Stimulated activated naive B cell treated with anti-CD40 and anti-IgM and Interleukin-4, amounts not matched to agents 10 μg/mL and 1 μg/mL and 100 μg/mL, for 72 hours (primary cell): ENCODE data around the gene MAPT.

ENCODE experiments used
- ATAC-seq, 2 donors: fragments of 150-1000 bp; cut with Tn5 transposase; replicated peaks; 2 replicates each; pipeline ENCODE4 v1.10.0; 2021; ENCODE audit warnings: moderate library complexity in 1 of 2
- DNase-seq: peaks from one replicate; pipeline ENCODE4 v3.0.0; 2021
- H3K27ac Mint-ChIP-seq: one replicate; pipeline ENCODE4 v1.8.0; 2022; ENCODE audit warnings: mild to moderate bottlenecking, mixed read lengths
- H3K27me3 Mint-ChIP-seq, 2 donors: one replicate each; pipeline ENCODE4 v1.8.0; 2022; ENCODE audit warnings: mixed read lengths in 2 of 2
- H3K36me3 Mint-ChIP-seq, 2 donors: one replicate each; pipeline ENCODE4 v1.8.0; 2022; ENCODE audit warnings: mixed read lengths in 2 of 2, mild to moderate bottlenecking in 1 of 2
- H3K4me1 Mint-ChIP-seq, 2 donors: one replicate each; pipeline ENCODE4 v1.8.0; 2022; ENCODE audit warnings: mixed read lengths in 2 of 2, mild to moderate bottlenecking in 1 of 2
- H3K4me3 Mint-ChIP-seq, 2 donors: one replicate each; pipeline ENCODE4 v1.8.0; 2022; ENCODE audit warnings: mild to moderate bottlenecking in 2 of 2, mixed read lengths in 2 of 2, moderate library complexity in 1 of 2
- H3K9me3 Mint-ChIP-seq, 2 donors: one replicate each; pipeline ENCODE4 v1.8.0; 2022; ENCODE audit warnings: mixed read lengths in 2 of 2, mild to moderate bottlenecking in 1 of 2

Gene MAPT

DNA sequence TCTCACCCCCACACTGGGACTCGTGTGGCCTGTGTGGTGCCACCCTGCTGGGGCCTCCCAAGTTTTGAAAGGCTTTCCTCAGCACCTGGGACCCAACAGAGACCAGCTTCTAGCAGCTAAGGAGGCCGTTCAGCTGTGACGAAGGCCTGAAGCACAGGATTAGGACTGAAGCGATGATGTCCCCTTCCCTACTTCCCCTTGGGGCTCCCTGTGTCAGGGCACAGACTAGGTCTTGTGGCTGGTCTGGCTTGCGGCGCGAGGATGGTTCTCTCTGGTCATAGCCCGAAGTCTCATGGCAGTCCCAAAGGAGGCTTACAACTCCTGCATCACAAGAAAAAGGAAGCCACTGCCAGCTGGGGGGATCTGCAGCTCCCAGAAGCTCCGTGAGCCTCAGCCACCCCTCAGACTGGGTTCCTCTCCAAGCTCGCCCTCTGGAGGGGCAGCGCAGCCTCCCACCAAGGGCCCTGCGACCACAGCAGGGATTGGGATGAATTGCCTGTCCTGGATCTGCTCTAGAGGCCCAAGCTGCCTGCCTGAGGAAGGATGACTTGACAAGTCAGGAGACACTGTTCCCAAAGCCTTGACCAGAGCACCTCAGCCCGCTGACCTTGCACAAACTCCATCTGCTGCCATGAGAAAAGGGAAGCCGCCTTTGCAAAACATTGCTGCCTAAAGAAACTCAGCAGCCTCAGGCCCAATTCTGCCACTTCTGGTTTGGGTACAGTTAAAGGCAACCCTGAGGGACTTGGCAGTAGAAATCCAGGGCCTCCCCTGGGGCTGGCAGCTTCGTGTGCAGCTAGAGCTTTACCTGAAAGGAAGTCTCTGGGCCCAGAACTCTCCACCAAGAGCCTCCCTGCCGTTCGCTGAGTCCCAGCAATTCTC, 132.1 kb downstream of the MAPT start:
- peak overlapping the region; percentile 54 to 66 for H3K4me3 Mint-ChIP-seq
- DNase-seq (peak; percentile 34), ATAC-seq (peak; percentile 55 to 61)
- H3K4me1 Mint-ChIP-seq = peaks cover 44 to 46% of the 10 kb centered on the region in 2 donors
- H3K36me3 Mint-ChIP-seq = peaks cover 46 to 64% of the 10 kb centered on the region in 2 donors
- no peaks in the 10 kb centered on the region for H3K9me3 Mint-ChIP-seq
- H3K27me3 Mint-ChIP-seq = no peaks in the 10 kb centered on the region
- peak overlapping the region; percentile 93 for H3K27ac Mint-ChIP-seq

DNA sequence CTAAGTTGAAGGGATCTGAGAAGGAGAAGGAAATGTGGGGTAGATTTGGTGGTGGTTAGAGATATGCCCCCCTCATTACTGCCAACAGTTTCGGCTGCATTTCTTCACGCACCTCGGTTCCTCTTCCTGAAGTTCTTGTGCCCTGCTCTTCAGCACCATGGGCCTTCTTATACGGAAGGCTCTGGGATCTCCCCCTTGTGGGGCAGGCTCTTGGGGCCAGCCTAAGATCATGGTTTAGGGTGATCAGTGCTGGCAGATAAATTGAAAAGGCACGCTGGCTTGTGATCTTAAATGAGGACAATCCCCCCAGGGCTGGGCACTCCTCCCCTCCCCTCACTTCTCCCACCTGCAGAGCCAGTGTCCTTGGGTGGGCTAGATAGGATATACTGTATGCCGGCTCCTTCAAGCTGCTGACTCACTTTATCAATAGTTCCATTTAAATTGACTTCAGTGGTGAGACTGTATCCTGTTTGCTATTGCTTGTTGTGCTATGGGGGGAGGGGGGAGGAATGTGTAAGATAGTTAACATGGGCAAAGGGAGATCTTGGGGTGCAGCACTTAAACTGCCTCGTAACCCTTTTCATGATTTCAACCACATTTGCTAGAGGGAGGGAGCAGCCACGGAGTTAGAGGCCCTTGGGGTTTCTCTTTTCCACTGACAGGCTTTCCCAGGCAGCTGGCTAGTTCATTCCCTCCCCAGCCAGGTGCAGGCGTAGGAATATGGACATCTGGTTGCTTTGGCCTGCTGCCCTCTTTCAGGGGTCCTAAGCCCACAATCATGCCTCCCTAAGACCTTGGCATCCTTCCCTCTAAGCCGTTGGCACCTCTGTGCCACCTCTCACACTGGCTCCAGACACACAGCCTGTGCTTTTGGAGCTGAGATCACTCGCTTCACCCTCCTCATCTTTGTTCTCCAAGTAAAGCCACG, 133.0 kb downstream of the MAPT start:
- Mint-ChIP-seq H3K4me1 (peaks cover 44 to 46% of the 10 kb centered on the region in 2 donors), H3K27ac (peak overlapping the region; percentile 93), H3K27me3 (no peaks in the 10 kb centered on the region), H3K9me3 (no peaks in the 10 kb centered on the region), H3K36me3 (peaks cover 52 to 73% of the 10 kb centered on the region in 2 donors), H3K4me3 (no peak overlapping the region)
- ATAC-seq (peak in 1 of 2 donors; percentile 6), DNase-seq (no peak)

- Mint-ChIP-seq H3K36me3 (peaks cover 48 to 74% of the 10 kb centered on the region in 2 donors), H3K27ac (peak overlapping the region; percentile 84), H3K27me3 (no peaks in the 10 kb centered on the region), H3K4me3 (no peak overlapping the region), H3K4me1 (peaks cover 43 to 44% of the 10 kb centered on the region in 2 donors), H3K9me3 (no peaks in the 10 kb centered on the region)
- ATAC-seq (no peak), DNase-seq (no peak)
These were observed 133.6 kb downstream of the MAPT start for GRCh38 chr17:46027976-46028325.

DNA sequence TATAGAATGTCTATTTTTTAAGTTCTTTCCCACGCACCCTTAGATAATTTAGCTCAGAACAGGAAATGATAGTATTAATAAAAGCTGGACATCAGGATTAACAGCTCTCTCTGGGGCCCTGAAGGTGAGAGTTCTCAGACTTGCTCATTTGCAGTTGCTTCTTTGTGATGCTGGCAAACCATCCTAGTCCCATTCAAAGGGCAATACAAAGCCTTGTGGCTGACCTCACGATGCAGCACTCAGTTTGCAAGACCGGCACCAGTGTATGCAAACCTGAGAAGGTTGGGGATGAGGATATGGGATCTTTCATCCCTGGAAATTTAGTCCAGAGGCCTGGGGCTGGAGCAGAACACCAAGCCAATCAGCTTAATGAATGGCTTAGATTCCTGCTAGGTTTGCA, 134.0 kb downstream of the MAPT start:
- no peaks in the 10 kb centered on the region for H3K27me3 Mint-ChIP-seq
- no peak for ATAC-seq
- peaks cover 44 to 45% of the 10 kb centered on the region in 2 donors for H3K4me1 Mint-ChIP-seq
- H3K4me3 Mint-ChIP-seq = no peak overlapping the region
- H3K27ac Mint-ChIP-seq = peak overlapping the region; percentile 31
- no peak for DNase-seq
- H3K36me3 Mint-ChIP-seq = peaks cover 48 to 74% of the 10 kb centered on the region in 2 donors
- H3K9me3 Mint-ChIP-seq = no peaks in the 10 kb centered on the region

GRCh38 chr17:46028981-46029565, 134.7 kb downstream of the MAPT start:
- H3K4me3 Mint-ChIP-seq = no peak overlapping the region
- peak overlapping the region; percentile 90 for H3K27ac Mint-ChIP-seq
- ATAC-seq (peak; percentile 73 to 79), DNase-seq (peak; percentile 21)
- no peaks in the 10 kb centered on the region for H3K27me3 Mint-ChIP-seq
- H3K9me3 Mint-ChIP-seq = no peaks in the 10 kb centered on the region
- H3K36me3 Mint-ChIP-seq = peaks cover 47 to 74% of the 10 kb centered on the region in 2 donors
- H3K4me1 Mint-ChIP-seq = peaks cover 43 to 44% of the 10 kb centered on the region in 2 donors

- Mint-ChIP-seq H3K36me3 (peaks cover 46 to 78% of the 10 kb centered on the region in 2 donors), H3K4me1 (peaks cover 45% of the 10 kb centered on the region in 2 donors), H3K4me3 (no peak overlapping the region), H3K27me3 (no peaks in the 10 kb centered on the region), H3K9me3 (no peaks in the 10 kb centered on the region), H3K27ac (peak overlapping the region; percentile 52)
- DNase-seq (no peak), ATAC-seq (no peak)
These were observed 135.3 kb downstream of the MAPT start for GRCh38 chr17:46029627-46030026.

DNA sequence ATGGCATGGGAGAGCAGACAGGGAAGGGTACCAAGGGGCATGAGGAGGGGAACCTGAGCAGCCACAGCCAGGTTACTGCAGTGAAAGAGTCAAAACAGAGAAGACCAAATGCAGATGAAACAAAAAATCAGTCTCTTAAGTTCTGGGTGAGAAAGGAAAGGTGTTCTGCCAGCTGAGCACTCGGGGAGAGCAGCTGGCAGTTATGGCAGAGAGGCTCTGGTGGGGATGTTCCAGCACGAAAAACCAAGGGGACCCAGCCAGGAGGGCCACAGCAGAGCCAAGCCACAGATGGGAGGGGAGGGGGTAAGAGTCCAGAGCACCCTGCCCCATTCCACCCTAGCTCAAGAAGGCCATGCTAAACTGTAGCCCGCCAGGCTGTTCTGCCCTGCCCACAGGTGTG, 136.4 kb downstream of the MAPT start:
- Mint-ChIP-seq H3K4me3 (no peak overlapping the region), H3K9me3 (no peaks in the 10 kb centered on the region), H3K36me3 (peaks cover 42 to 72% of the 10 kb centered on the region in 2 donors), H3K27me3 (no peaks in the 10 kb centered on the region), H3K4me1 (peaks cover 50 to 51% of the 10 kb centered on the region in 2 donors), H3K27ac (peak overlapping the region; percentile 59)
- DNase-seq (no peak), ATAC-seq (no peak)

- no peaks in the 10 kb centered on the region for H3K27me3 Mint-ChIP-seq
- peaks cover 37 to 68% of the 10 kb centered on the region in 2 donors for H3K36me3 Mint-ChIP-seq
- no peaks in the 10 kb centered on the region for H3K9me3 Mint-ChIP-seq
- H3K27ac Mint-ChIP-seq = peak overlapping the region; percentile 91
- no peak for DNase-seq
- no peak overlapping the region for H3K4me3 Mint-ChIP-seq
- ATAC-seq = no peak
- peaks cover 44 to 47% of the 10 kb centered on the region in 2 donors for H3K4me1 Mint-ChIP-seq
These were observed 137.1 kb downstream of the MAPT start for GRCh38 chr17:46031440-46031839.

DNA sequence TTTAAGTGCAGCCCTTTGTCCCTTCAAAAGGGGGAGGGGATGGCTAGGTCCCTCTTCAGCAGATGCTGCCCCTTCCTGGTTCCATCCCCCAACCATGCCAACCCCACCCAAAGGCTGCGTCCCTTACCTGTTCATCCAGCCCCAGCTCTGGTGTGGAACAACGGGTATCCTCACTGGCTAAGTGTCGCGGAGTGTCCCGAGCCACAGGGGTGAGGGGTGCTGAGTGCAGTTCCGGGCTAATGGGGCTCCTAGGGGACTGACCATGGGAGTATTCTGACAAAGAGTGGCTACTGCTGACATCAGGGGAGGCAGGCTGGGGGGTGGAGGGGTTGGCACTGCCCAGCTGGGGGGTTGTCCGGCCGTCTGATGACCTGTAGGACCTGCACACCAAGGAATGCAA, 137.6 kb downstream of the MAPT start:
- ATAC-seq (no peak), DNase-seq (no peak)
- no peak overlapping the region for H3K4me3 Mint-ChIP-seq
- no peaks in the 10 kb centered on the region for H3K27me3 Mint-ChIP-seq
- no peaks in the 10 kb centered on the region for H3K9me3 Mint-ChIP-seq
- H3K36me3 Mint-ChIP-seq = peaks cover 39 to 71% of the 10 kb centered on the region in 2 donors
- peak overlapping the region; percentile 91 for H3K27ac Mint-ChIP-seq
- H3K4me1 Mint-ChIP-seq = peaks cover 40 to 42% of the 10 kb centered on the region in 2 donors

DNA sequence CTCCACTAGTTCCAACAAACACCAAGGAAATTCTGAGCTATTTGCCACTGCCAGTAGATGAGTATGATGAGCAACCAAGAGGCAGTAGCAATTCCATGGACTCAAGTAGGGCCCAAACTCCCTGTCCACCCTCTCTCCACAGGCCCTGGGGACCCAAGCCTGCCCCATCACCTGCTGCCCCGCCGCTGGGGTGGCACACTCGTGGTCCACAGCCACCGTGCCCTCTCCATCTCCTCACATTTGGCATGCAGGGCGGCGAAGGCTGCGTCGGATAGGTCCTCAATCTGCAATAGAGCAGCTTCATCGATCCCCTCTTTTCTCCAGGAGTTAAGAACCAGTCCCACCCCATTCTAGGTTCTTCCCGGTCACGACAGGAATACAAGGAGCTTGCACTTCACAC, 138.6 kb downstream of the MAPT start:
- Mint-ChIP-seq H3K27me3 (no peaks in the 10 kb centered on the region), H3K9me3 (no peaks in the 10 kb centered on the region), H3K4me3 (no peak overlapping the region), H3K27ac (peak overlapping the region; percentile 42), H3K36me3 (peaks cover 41 to 69% of the 10 kb centered on the region in 2 donors), H3K4me1 (peaks cover 32 to 33% of the 10 kb centered on the region in 2 donors)
- ATAC-seq = no peak
- no peak for DNase-seq

DNA sequence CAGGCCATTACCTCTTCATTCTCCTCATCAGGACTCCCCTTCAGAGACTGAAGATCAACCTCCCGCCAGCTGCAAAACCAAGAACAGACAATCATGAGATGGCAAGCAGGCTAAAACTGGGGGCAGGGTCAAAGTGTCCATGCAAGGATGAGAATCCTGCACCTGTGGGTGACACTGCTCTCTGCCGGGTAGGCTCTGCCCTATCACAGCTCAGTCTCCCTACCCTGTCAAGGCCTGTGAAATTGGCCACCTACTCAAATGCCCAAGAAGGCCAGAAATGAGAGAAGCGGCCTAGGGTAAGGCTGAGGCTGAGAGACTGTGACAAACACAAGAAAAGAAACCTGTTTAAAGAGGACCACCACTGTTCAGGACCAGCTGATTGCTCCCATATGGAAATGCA, 139.0 kb downstream of the MAPT start:
- Mint-ChIP-seq H3K9me3 (no peaks in the 10 kb centered on the region), H3K36me3 (peaks cover 46 to 71% of the 10 kb centered on the region in 2 donors), H3K4me3 (no peak overlapping the region), H3K4me1 (peaks cover 29 to 37% of the 10 kb centered on the region in 2 donors), H3K27ac (peak overlapping the region; percentile 42), H3K27me3 (no peaks in the 10 kb centered on the region)
- DNase-seq (no peak), ATAC-seq (no peak)

- no peak overlapping the region for H3K4me3 Mint-ChIP-seq
- H3K27ac Mint-ChIP-seq = peak overlapping the region; percentile 93
- peak; percentile 62 for DNase-seq
- H3K4me1 Mint-ChIP-seq = peaks cover 17 to 29% of the 10 kb centered on the region in 2 donors
- peak; percentile 89 for ATAC-seq
- no peaks in the 10 kb centered on the region for H3K27me3 Mint-ChIP-seq
- no peaks in the 10 kb centered on the region for H3K9me3 Mint-ChIP-seq
- peaks cover 41 to 75% of the 10 kb centered on the region in 2 donors for H3K36me3 Mint-ChIP-seq
These were observed 140.9 kb downstream of the MAPT start for GRCh38 chr17:46035112-46035818.

GRCh38 chr17:46036491-46036890, 142.1 kb downstream of the MAPT start:
- Mint-ChIP-seq H3K36me3 (peaks cover 38 to 73% of the 10 kb centered on the region in 2 donors), H3K4me3 (peak overlapping the region in 1 of 2 donors; percentile 21), H3K27ac (no peak overlapping the region), H3K9me3 (no peaks in the 10 kb centered on the region), H3K27me3 (no peaks in the 10 kb centered on the region), H3K4me1 (peaks cover 16 to 23% of the 10 kb centered on the region in 2 donors)
- DNase-seq (no peak), ATAC-seq (no peak)
